Measurements from ENCODE around the gene CD200R1L. TPM values are rescaled to one million over a fixed set of nuclear protein-coding genes. Genes with fewer than 3 reads are reported as not detected.
A peak's percentile ranks its signal among the peaks of the same experiment; 100 is the strongest.

The CD200R1L gene
- total and polyA plus RNA-seq, 9 of the 15 experiments (the other 6 are each of a cell fraction or from before 2014, with no cell fraction given): not detected

GRCh38 chr3:112856537-112856936, 9.9 kb upstream of the CD200R1L start (continued):
- TF ChIP-seq TAL1 (IDR thresholded peaks at IDR 0.05) (peak; percentile 61), ARID1B (IDR thresholded peaks at IDR 0.05) (peak; percentile 73), NR2C1 (IDR thresholded peaks at IDR 0.05) (no peak), NR2C1 (tag; IDR thresholded peaks at IDR 0.05) (no peak), ZNF785 (CRISPR knock-in tag; IDR thresholded peaks at IDR 0.05) (no peak), SOX6 (IDR thresholded peaks at IDR 0.05) (peak; percentile 30; the same call in 1 of the 2 replicates), SPI1 (IDR thresholded peaks at IDR 0.05; ENCODE audit: borderline replicate concordance, low read depth, low read length) (peak; percentile 64; the same call in 1 of the 2 replicates), PKNOX1 (IDR thresholded peaks at IDR 0.05) (peak; percentile 74), NFIC (IDR thresholded peaks at IDR 0.05) (peak; percentile 92), KLF16 (IDR thresholded peaks at IDR 0.05) (0 out of 2 replicates have a peak, but pooled peaks have one; percentile 32), JUNB (CRISPR knock-in tag; conservative IDR thresholded peaks at IDR 0.05) (no peak), FOXJ3 (CRISPR knock-in tag; IDR thresholded peaks at IDR 0.05) (no peak), RCOR1 (IDR thresholded peaks at IDR 0.05; ENCODE audit: borderline replicate concordance in 1 of 2, low read depth in 2 of 2, low read length in 2 of 2) (0 out of 4 replicates have a peak, but pooled peaks of 1 of the 2 experiments have one; percentile 19), DPF2 (IDR thresholded peaks at IDR 0.05) (peak; percentile 57; the same call in 1 of the 2 replicates), MEIS2 (IDR thresholded peaks at IDR 0.05; ENCODE audit: partially characterized antibody) (peak; percentile 86), CBFA2T2 (conservative IDR thresholded peaks at IDR 0.05) (peak; percentile 41), CBFA2T3 (IDR thresholded peaks at IDR 0.05) (peak; percentile 64), ZNF766 (CRISPR knock-in tag; conservative IDR thresholded peaks at IDR 0.05) (0 out of 2 replicates have a peak, but pooled peaks have one; percentile 63), NFIX (CRISPR knock-in tag; IDR thresholded peaks at IDR 0.05; ENCODE audit: low read depth) (peak; percentile 79)
- TF ChIP-seq, protein P1, sequence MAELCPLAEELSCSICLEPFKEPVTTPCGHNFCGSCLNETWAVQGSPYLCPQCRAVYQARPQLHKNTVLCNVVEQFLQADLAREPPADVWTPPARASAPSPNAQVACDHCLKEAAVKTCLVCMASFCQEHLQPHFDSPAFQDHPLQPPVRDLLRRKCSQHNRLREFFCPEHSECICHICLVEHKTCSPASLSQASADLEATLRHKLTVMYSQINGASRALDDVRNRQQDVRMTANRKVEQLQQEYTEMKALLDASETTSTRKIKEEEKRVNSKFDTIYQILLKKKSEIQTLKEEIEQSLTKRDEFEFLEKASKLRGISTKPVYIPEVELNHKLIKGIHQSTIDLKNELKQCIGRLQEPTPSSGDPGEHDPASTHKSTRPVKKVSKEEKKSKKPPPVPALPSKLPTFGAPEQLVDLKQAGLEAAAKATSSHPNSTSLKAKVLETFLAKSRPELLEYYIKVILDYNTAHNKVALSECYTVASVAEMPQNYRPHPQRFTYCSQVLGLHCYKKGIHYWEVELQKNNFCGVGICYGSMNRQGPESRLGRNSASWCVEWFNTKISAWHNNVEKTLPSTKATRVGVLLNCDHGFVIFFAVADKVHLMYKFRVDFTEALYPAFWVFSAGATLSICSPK (IDR thresholded peaks at IDR 0.05; ENCODE audit: borderline replicate concordance): no peak
